HepG2 (cell line): ENCODE data around the gene STOML1. TPM values are rescaled to one million over a fixed set of nuclear protein-coding genes. Genes with fewer than 3 reads are reported as not detected.

ENCODE experiments used
- ATAC-seq: fragments of 200-7000 bp; cut with Tn5 transposase; 3 replicates; pipeline ENCODE4 v1.9.1; 2020; ENCODE audit warnings: mild to moderate bottlenecking, moderate library complexity
- BruUV-seq: library from RNA; stranded (reverse); fragments of 400-500 nt; replicated peaks from 2 replicates; lab custom pipeline; 2021; lab: Mats Ljungman, UMichigan
- CTCF ChIA-PET: fragments of 300-600 bp; formaldehyde crosslinking; extraction: SDS; loops from one replicate; lab custom pipeline; 2021; ENCODE audit warnings: low total read pairs, inconsistent platforms, low intra/inter-chr PET ratio; lab: Yijun Ruan, JAX
- POLR2A ChIA-PET: fragments of 350-600 bp; sonication (Branson Sonifier 250); formaldehyde crosslinking; loops from one replicate; lab custom pipeline; 2020; ENCODE audit warnings: antibody characterized with exemption, inconsistent platforms; lab: Yijun Ruan, JAX
- DNase-seq: peaks from one replicate; pipeline ENCODE4 v3.0.0-alpha.2; 2015; ENCODE audit warnings: low spot score
- FAIRE-seq: peaks from 3 replicates; lab custom pipeline; 2011; peaks lifted over from hg19 to GRCh38; lab: Jason Lieb, UNC
- H2AFZ ChIP-seq: one replicate; pipeline ENCODE4 v1.6.1; 2011; ENCODE audit warnings: low read length, inconsistent platforms
- H3K27ac ChIP-seq: fragments of 300-600 bp; 3 replicates; pipeline ENCODE4 v1.8.0; 2011; ENCODE audit warnings: mixed run types, mild to moderate bottlenecking, mixed read lengths, low read length, inconsistent platforms; ENCODE audit not compliant: insufficient read depth; ENCODE audit errors: extremely low read length
- H3K27me3 ChIP-seq, 2 experiments: fragments of 200-600 bp in 1 of 2; 2 replicates in 1 of 2; 3 replicates in 1 of 2; pipeline versions ENCODE4 v1.6.0 to v1.8.0; 2011; ENCODE audit warnings: low read length in 2 of 2, mild to moderate bottlenecking in 2 of 2, moderate library complexity in 2 of 2, inconsistent platforms in 1 of 2; ENCODE audit not compliant: insufficient read depth in 2 of 2, control insufficient read depth in 1 of 2
- H3K36me3 ChIP-seq, 2 experiments: fragments of 200-600 bp in 1 of 2; replicated peaks in 1 of 2; 2 replicates in 1 of 2; 3 replicates in 1 of 2; pipeline versions ENCODE4 v1.5.1 to v1.8.0; 2011; ENCODE audit warnings: low read length in 2 of 2, inconsistent platforms in 1 of 2; ENCODE audit not compliant: insufficient read depth in 2 of 2, control insufficient read depth in 1 of 2
- H3K4me1 ChIP-seq: 2 replicates; pipeline ENCODE4 v1.5.1; 2012; ENCODE audit warnings: low read length, inconsistent platforms; ENCODE audit not compliant: insufficient read depth
- H3K4me2 ChIP-seq: 2 replicates; pipeline ENCODE4 v1.6.0; 2011; ENCODE audit warnings: low read depth, low read length, inconsistent platforms
- H3K4me3 ChIP-seq, 3 experiments: fragments of 200-600 bp in 1 of 3; sonication (generic), shearing (Covaris generic) in 1 of 3; replicated peaks in 1 of 3; 2 replicates each; pipeline ENCODE4 v1.5.1; 2011 to 2016; ENCODE audit warnings: low read length in 3 of 3, inconsistent platforms in 2 of 3, low read depth in 2 of 3, mild to moderate bottlenecking in 2 of 3, control low read depth in 1 of 3, mixed read lengths in 1 of 3; ENCODE audit not compliant: insufficient read depth in 1 of 3
- H3K79me2 ChIP-seq: one replicate; pipeline ENCODE4 v1.6.1; 2011; ENCODE audit warnings: low read length, inconsistent platforms; ENCODE audit not compliant: insufficient read depth
- H3K9ac ChIP-seq: 2 replicates; pipeline ENCODE4 v1.6.0; 2011; ENCODE audit warnings: mild to moderate bottlenecking, low read depth, low read length, inconsistent platforms; ENCODE audit not compliant: insufficient read depth
- H3K9me3 ChIP-seq: 2 replicates; pipeline ENCODE4 v1.5.1; 2012; ENCODE audit warnings: mild to moderate bottlenecking, low read length
- H4K20me1 ChIP-seq: 2 replicates; pipeline ENCODE4 v1.6.0; 2011; ENCODE audit warnings: inconsistent platforms, mild to moderate bottlenecking, low read length, moderate library complexity; ENCODE audit not compliant: insufficient read depth
- BCL6 ChIP-seq: IDR thresholded peaks from 2 replicates; pipeline ENCODE4 v1.6.1; 2016; ENCODE audit warnings: missing genetic modification reagents, missing compliant biosample characterization
- CERS6 ChIP-seq: sonication (generic); formaldehyde crosslinking; IDR thresholded peaks from 2 replicates; pipeline ENCODE4 v1.5.0; 2020; ENCODE audit warnings: missing genetic modification reagents
- FOXP1 ChIP-seq, 2 experiments: fragments of 450-650 bp in 1 of 2; IDR thresholded peaks; 2 replicates each; pipeline ENCODE4 v1.6.1; 2017 to 2018; ENCODE audit warnings: antibody characterized with exemption in 1 of 2
- SIN3B ChIP-seq: fragments of 150-350 bp; IDR thresholded peaks from 2 replicates; pipeline ENCODE4 v1.6.1; 2014; ENCODE audit warnings: low read length
- WGBS: methylation state at CpG from one replicate; pipeline ENCODE4 v1.1.6; 2017; ENCODE audit warnings: low lambda C conversion rate; 5-methylcytosine and 5-hydroxymethylcytosine counted together
- in situ Hi-C: cut with HindIII; loops from 2 replicates; pipeline ENCODE4 v1.10.0; 2017; ENCODE audit warnings: low pct_unique_long_range_greater_than_20kb; ENCODE audit not compliant: extremely low pct_ligation_motif_present
- intact Hi-C: fragments of 100-400 bp; cut with micrococcal nuclease; formaldehyde crosslinking; loops from one replicate; pipeline ENCODE4 v1.10.0; 2022; ENCODE audit not compliant: unreplicated experiment
- polyA plus RNA-seq, 8 experiments: library from polyadenylated mRNA; depleted of rRNA in 3 of 8; stranded (reverse) in 7 of 8; unstranded in 1 of 8; fragments of >200 nt; fragmentation: Illumina TruSeq in 4 of 8; extraction: Trizol in 4 of 8; gene quantifications; 2 replicates each; pipeline versions ENCODE4 v1.2.1 to v1.2.3, GENCODE V29; 2011 to 2016; ENCODE audit warnings: low read depth in 4 of 8, missing spikeins in 1 of 8, mixed read lengths in 1 of 8; ENCODE audit not compliant: insufficient read depth in 1 of 8
- total RNA-seq, 5 experiments: library from RNA; depleted of rRNA; stranded (reverse); fragments of >200 nt; fragmentation: Illumina TruSeq; extraction: Trizol; gene quantifications; 2 replicates each; pipeline ENCODE4 v1.2.3, GENCODE V29; 2016; ENCODE audit warnings: low read depth in 1 of 5

STOML1 gene
- total and polyA plus RNA-seq, 2 of the 13 experiments (the other 11 are each of a cell fraction or from before 2014, with no cell fraction given), result 3.5 to 3.7 TPM

GRCh38 chr15:74037171-74038117 lies 45.3 kb upstream of the STOML1 start:
- H3K4me3 ChIP-seq, result no peak overlapping the region
- no peak overlapping the region for H3K27ac ChIP-seq
- FAIRE-seq (no peak), DNase-seq (no peak), ATAC-seq (no peak)
- 83% methylated on average over 21 of the region's 21 CpGs for WGBS
- H4K20me1 ChIP-seq, result no peaks in the 10 kb centered on the region
- ChIA-PET POLR2A (interaction anchor here (0.9 to 1.3 kb wide), 3 partner anchors 43 to 65 kb away, joined by 3 to 5 read pairs (median 4); partner anchors contain the start of gene PML), CTCF (interaction anchor here (1.9 kb wide), 1 partner anchor 64 kb away, joined by 19 read pairs; no protein-coding TSS in a partner anchor)
- no peak overlapping the region for H3K4me2 ChIP-seq
- TF ChIP-seq BCL6 (CRISPR knock-in tag), result no peak
- no peak for TF ChIP-seq SIN3B
- TF ChIP-seq CERS6 (CRISPR knock-in tag), result no peak
- no peak for TF ChIP-seq FOXP1 (IDR thresholded peaks at IDR 0.05)
- no peak for TF ChIP-seq FOXP1 (CRISPR knock-in tag; IDR thresholded peaks at IDR 0.05)
- no peak overlapping the region for H3K9ac ChIP-seq
- H3K4me1 ChIP-seq, result no peaks in the 10 kb centered on the region
- in situ Hi-C loops (loop anchor here (5.0 kb wide), 1 partner anchor 70 kb away; no protein-coding TSS in a partner anchor), intact Hi-C loops (no loop called here)
- no peaks in the 10 kb centered on the region for H3K9me3 ChIP-seq
- BruUV-seq, result no TSS peak
- H3K79me2 ChIP-seq, result no peaks in the 10 kb centered on the region
- H2AFZ ChIP-seq, result no peak overlapping the region
- peaks cover 3 to 16% of the 10 kb centered on the region in 2 experiments; a peak in 3 of 5 replicates for H3K36me3 ChIP-seq
- 0 out of 5 replicates have a peak, but pooled peaks cover 0 to 6% of the 10 kb centered on the region in 2 experiments for H3K27me3 ChIP-seq
